NOMO-1 treated with DMSO at 0.1 percent for 48 hours (cell line): ENCODE measurements around the gene NUCB2.
A peak's percentile ranks its signal among the peaks of the same experiment; 100 is the strongest.
"Not testable (repeated sequence)": the region's sequence is repeated elsewhere in the genome, so short reads cannot be mapped to it uniquely, and the experiment has no call there.

Experiments used
- DNase-seq: peaks from one replicate; lab custom pipeline; 2025; ENCODE audit not compliant: unreplicated experiment; lab: John Stamatoyannopoulos, UW

NUCB2 gene

DNA sequence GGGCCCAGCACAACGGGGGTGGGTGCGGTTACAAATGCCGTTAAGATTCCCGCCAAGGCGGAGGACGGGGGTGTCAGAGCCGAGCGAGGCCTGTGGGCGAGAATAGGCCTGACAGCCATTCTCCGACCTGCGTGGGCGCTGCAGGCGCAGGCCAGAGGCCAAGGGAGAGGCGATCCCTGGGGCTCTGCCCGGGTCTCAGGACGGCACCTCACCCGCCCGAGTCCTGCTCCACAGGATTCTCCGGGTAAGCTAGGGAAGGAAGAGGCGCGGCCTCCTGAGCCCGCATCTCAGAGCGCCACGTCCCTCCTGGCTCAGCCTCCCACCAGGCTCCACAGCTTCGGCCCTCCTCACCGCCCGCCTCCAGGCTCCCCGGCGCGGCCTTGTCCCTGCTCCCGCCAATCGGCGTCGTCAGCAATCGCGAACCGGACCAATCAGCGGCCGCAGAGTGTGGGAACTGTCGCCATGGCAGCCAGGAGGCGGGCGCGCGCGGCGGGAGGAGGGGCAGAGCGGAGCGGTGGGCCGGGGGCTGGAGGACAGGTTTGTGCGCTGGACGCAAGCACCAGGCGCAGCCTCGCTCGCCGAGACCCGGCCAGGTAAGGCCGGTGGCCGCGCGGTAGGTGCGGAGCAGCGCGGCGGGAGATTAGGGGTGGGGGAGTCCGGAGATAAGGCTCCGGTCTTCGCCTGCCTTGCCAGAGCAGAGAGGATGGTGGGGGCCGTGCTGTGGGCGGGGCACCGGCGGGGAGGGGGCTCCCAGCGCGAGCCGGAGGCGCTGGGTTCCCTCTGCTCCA is at the start of gene NUCB2:
NUCB2 (plus strand) TSS at position 504 of the 788 bp plus-strand sequence. CDS start 18,585 bp downstream, outside the sequence.
- peak; percentile 94 for DNase-seq

DNA sequence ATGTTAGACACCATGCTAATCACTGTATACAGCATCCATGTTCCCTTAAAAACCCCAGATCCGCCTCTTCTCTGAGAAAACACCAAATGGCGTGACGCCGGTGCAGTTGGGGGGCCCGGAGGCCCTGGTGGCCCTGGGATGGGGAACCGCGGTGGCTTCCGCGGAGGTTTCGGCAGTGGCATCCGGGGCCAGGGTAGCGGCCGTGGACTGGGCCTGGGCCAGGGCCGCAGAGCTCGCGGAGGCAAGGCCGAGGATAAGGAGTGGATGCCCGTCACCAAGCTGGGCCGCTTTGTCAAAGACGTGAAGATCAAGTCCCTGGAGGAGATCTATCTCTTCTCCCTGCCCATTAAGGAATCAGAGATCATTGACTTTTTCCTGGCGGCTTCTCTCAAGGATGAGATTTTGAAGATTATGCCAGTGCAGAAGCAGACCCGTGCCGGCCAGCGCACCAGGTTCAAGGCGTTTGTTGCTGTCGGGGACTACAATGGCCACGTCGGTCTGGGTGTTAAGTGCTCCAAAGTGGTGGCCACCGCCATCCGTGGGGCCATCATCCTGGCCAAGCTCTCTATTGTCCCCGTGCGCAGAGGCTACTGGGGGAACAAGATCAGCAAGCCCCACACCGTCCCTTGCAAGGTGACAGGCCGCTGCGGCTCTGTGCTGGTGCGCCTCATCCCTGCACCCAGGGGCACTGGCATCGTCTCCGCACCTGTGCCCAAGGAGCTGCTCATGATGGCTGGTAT is 48.2 kb upstream of the NUCB2 start:
- DNase-seq = not testable (repeated sequence)

DNA sequence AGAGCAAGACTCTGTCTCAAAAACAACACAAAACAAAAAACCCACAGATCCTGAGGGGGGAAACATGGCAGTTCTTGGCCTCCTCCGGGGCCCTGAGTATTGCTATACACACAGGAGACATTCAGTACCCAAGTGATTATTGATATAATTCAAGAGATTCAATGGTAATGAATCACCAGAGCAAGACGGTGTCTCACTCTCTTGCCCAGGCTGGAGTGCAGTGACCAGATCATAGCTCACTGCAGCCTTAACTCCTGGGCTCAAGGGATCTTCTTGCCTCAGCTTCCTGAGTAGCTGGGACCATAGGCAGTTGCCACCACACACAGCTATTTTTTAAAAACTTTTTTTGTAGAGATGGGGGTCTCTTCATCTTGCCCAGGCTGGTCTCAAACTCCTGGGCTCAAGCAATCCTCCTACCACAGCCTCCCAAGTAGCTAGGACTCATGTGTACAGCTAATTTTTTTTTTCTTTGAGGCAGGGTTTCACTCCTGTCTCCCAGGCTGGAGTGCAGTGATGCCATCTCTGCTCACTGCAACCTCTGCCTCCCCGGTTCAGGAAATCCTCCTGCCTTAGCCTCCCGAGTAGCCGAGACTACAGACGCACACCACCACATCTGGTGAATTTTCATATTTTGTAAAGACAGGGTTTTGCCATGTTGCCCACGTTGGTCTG is 46.9 kb upstream of the NUCB2 start:
- no peak for DNase-seq

- DNase-seq = peak; percentile 82
Measured at GRCh38 chr11:17230867-17231851, 45.4 kb upstream of the NUCB2 start.

- no peak for DNase-seq
Measured at GRCh38 chr11:17233101-17233500, 43.4 kb upstream of the NUCB2 start.

- no peak for DNase-seq
Measured at GRCh38 chr11:17238377-17238776, 38.2 kb upstream of the NUCB2 start.

DNA sequence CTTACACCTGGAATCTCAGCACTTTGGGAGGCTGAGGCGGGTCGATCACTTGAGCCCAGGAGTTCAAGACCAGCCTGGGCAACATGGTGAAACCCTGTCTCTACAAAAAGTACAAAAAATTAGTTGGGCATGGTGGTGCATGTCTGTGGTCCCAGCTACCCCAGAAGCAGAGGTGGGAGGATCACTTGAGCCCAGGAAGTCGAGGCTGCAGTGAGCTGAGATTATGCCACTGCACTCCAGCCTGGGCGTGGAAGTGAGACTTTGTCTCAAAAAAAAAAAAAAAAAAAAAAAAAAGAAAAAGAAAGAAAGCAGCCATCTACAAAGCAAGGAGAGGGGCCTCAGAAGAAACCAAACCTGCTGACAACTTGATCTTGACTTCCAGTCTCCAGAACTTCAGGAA is 36.6 kb upstream of the NUCB2 start:
- not testable (repeated sequence) for DNase-seq

DNA sequence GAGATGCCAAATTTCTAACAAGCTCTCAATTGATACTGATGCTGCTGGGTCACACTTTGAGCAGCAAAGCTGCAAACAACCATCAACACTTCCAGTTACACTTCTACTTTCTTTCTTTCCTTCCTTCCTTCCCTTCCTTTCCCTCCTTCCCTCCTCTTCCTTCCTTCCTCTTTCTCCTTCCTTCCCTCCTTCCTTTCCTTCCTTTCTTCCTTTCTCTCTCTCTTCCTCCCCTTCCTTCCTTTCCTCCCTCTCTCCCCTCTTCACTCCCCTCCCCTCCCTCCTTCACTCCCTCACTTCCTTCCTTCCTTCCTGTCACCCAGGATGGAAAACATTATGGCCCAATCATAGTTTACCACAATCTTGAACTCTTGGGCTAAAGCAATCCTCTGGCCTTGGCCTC is 35.8 kb upstream of the NUCB2 start:
- no peak for DNase-seq

GRCh38 chr11:17242954-17243353 is 33.6 kb upstream of the NUCB2 start:
- DNase-seq = not testable (repeated sequence)

DNA sequence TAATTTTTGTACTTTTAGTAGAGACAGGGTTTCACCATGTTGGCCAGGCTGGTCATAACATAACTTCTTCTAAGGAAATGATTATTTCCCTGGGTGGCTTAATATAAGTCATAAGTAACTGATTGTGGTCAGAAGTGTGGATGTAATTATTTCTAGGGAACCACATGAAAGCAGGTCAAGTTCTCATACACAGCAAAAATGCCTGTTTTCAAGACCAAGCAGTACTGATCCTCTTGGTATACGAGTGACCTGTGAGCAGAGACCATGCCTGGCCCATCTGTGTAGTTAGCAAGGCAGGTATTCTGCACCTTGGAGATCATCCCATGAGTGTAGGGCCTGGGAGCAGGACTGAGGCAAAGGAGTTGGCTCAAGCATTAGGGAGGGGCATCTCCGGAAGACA is 32.5 kb upstream of the NUCB2 start:
- peak; percentile 76 for DNase-seq

DNA sequence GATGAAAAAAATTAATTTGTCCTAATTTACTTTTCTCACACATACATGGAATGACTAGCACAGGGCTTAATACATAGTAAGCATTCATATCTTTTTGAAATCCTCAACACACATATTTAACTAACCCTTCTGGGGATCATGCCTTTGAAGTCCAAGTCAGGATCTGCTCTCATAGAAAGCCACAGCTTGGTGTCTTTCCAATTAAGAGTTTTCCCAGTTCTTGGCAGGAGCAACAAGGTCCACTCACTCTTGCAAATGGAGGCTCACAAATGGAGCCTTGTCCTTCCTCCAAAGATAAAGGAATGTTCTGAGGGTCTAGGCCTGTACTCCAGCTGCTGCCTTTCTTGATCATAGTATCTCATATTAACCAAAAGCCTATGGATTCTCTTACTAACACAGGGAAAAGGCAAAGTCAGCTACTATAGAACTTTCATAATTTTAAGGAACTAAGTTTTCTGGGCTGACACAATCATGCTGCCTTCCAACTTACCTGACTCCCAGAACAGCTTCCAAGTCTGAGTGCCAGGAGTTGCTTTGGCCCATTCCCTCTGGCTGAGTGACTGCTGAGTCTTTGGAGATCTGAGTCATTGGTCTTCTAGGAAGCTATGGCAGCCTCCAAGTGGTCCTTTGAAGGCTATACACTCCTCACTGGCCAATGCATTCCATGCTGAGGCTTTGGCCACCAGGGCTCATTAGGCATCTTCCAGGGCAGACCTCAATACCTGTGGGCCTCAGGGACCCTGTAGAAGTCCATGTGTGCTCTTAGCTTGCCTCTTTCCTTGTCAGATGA is 25.8 kb upstream of the NUCB2 start:
- no peak for DNase-seq

- no peak for DNase-seq
Measured at GRCh38 chr11:17252704-17253103, 23.8 kb upstream of the NUCB2 start.

- peak; percentile 20 for DNase-seq
Measured at GRCh38 chr11:17256512-17256911, 20.0 kb upstream of the NUCB2 start.

- DNase-seq = no peak
Measured at GRCh38 chr11:17257196-17257595, 19.3 kb upstream of the NUCB2 start.

- DNase-seq = no peak
Measured at GRCh38 chr11:17258670-17259069, 17.9 kb upstream of the NUCB2 start.

DNA sequence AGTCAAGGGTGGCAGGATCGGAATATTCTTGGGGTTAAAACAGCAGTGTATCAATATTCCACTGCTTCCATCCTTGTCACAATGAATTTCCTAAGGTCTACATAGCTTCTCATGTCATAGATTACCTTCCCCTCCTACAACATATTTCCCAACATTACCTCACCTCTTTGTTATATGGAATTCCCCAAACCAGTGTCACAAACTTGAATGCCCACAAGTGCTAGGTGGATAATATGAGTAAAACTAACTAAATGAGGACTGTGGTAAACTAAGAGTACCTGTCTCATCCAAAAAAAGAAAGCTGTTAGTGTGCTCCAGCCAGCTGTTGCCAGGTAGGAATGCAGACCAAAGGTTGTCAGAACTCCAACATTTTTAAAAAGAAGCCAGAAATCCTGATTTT is 17.0 kb upstream of the NUCB2 start:
- no peak for DNase-seq

GRCh38 chr11:17260020-17260419 is 16.5 kb upstream of the NUCB2 start:
- DNase-seq = no peak

DNA sequence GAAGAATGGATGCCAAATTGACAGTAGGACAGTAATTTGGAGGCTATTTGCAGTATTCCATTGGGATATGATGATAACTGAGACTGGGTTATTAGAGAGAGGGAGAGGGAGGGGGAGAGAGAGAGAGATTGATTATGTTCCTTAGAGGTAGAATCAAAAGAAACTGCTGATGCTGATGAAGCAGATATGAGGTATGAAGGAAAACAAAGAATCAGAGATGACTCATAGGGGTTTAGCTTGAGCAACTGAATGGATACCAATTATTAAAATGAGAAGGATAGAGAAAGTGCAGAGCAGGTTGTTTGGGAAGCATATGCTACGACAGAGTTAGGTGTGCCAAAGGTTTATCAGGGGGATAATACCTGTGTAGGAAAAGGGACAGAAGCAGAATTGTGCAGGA is 12.8 kb upstream of the NUCB2 start:
- DNase-seq = no peak

GRCh38 chr11:17266781-17267180 is 9.8 kb upstream of the NUCB2 start:
- no peak for DNase-seq

GRCh38 chr11:17267576-17267975 is 9.0 kb upstream of the NUCB2 start:
- peak; percentile 24 for DNase-seq
